GM12891 (cell line): Measurements from ENCODE around the gene HTR3D.
"Not testable (repeated sequence)": the region's sequence is repeated elsewhere in the genome, so short reads cannot be mapped to it uniquely, and the experiment has no call there.

Experiments
- PAX5 ChIP-seq: IDR thresholded peaks from 2 replicates; pipeline ENCODE4 v1.6.1; 2011; ENCODE audit warnings: low read length, moderate library complexity, mild to moderate bottlenecking; ENCODE audit not compliant: insufficient read depth, severe bottlenecking
- POLR2A ChIP-seq: IDR thresholded peaks from 2 replicates; pipeline ENCODE4 v1.6.1; 2011; ENCODE audit warnings: low read depth, low read length, control low read depth
- TAF1 ChIP-seq: IDR thresholded peaks from 2 replicates; pipeline ENCODE4 v1.6.1; 2011; ENCODE audit warnings: low read depth, low read length, control low read depth

- TF ChIP-seq POLR2A, PAX5, TAF1: not testable (repeated sequence)
These were observed 6.8 kb downstream of the HTR3D start for GRCh38 chr3:184038307-184038706.
